HuH-7 (cell line): ENCODE measurements around the gene PANK2.
A peak's percentile ranks its signal among the peaks of the same experiment; 100 is the strongest.
"Not testable (repeated sequence)": the region's sequence is repeated elsewhere in the genome, so short reads cannot be mapped to it uniquely, and the experiment has no call there.

Source experiments
- DNase-seq: peaks from one replicate; pipeline ENCODE4 v3.0.0; 2011; ENCODE audit warnings: low spot score

Gene PANK2

GRCh38 chr20:3888622-3889488 lies at the start of gene PANK2:
TSS of gene PANK2 (plus strand) at chr20:3889387.
- peak; percentile 100 for DNase-seq

GRCh38 chr20:3840201-3840600 lies 49.0 kb upstream of the PANK2 start:
- DNase-seq = not testable (repeated sequence)

GRCh38 chr20:3842348-3842930 lies 46.7 kb upstream of the PANK2 start:
- no peak for DNase-seq

- peak; percentile 67 for DNase-seq
Observed at GRCh38 chr20:3843490-3843889, 45.7 kb upstream of the PANK2 start.

- not testable (repeated sequence) for DNase-seq
Observed at GRCh38 chr20:3843990-3844619, 45.1 kb upstream of the PANK2 start.

GRCh38 chr20:3846378-3846739 lies 42.8 kb upstream of the PANK2 start:
- DNase-seq = no peak

- DNase-seq = peak; percentile 98
Observed at GRCh38 chr20:3846740-3847428, 42.3 kb upstream of the PANK2 start, which contains the start of gene MAVS. TSS of gene MAVS (plus strand) at chr20:3846834. CDS start at chr20:3854625, 7,791 bp downstream.

- no peak for DNase-seq
Observed at GRCh38 chr20:3847429-3847940, 41.7 kb upstream of the PANK2 start.

- DNase-seq = no peak
Observed at GRCh38 chr20:3848565-3848964, 40.6 kb upstream of the PANK2 start.

- no peak for DNase-seq
Observed at GRCh38 chr20:3854462-3854871, 34.7 kb upstream of the PANK2 start.

- no peak for DNase-seq
Observed at GRCh38 chr20:3857405-3857804, 31.8 kb upstream of the PANK2 start.

GRCh38 chr20:3858689-3859088 lies 30.5 kb upstream of the PANK2 start:
- no peak for DNase-seq

GRCh38 chr20:3861191-3861590 lies 28.0 kb upstream of the PANK2 start:
- DNase-seq = no peak

GRCh38 chr20:3862333-3862732 lies 26.9 kb upstream of the PANK2 start:
- DNase-seq = no peak

GRCh38 chr20:3863317-3863716 lies 25.9 kb upstream of the PANK2 start:
- DNase-seq = no peak

- DNase-seq = no peak
Observed at GRCh38 chr20:3864518-3864917, 24.7 kb upstream of the PANK2 start.

- no peak for DNase-seq
Observed at GRCh38 chr20:3865152-3865886, 23.9 kb upstream of the PANK2 start.

- DNase-seq = no peak
Observed at GRCh38 chr20:3865887-3866407, 23.2 kb upstream of the PANK2 start.

GRCh38 chr20:3866464-3866863 lies 22.7 kb upstream of the PANK2 start:
- no peak for DNase-seq

- no peak for DNase-seq
Observed at GRCh38 chr20:3867802-3868201, 21.4 kb upstream of the PANK2 start.
